ENCODE measurements around the gene MCRIP2. TPM values are rescaled to one million over a fixed set of nuclear protein-coding genes. Genes with fewer than 3 reads are reported as not detected.

The MCRIP2 gene
- total RNA-seq, 6 experiments from 2014 or later: 48.8 to 130 (median 76.7) TPM

GRCh38 chr16:651844-652243, 10.2 kb downstream of the MCRIP2 start:
- Histone ChIP-seq H3K27me3 (no peaks in the 10 kb centered on the region), H3K9me3 (no peaks in the 10 kb centered on the region), H3K27ac (no peak overlapping the region), H3K4me1 (peaks cover 0 to 17% (median 6%) of the 10 kb centered on the region in 4 donors), H3K4me3 (no peak overlapping the region), H3K36me3 (no peaks in the 10 kb centered on the region)
- DNase-seq (no peak), ATAC-seq (no peak)
- TF ChIP-seq POLR2A (IDR thresholded peaks at IDR 0.05): no peak
- TF ChIP-seq, protein P1, sequence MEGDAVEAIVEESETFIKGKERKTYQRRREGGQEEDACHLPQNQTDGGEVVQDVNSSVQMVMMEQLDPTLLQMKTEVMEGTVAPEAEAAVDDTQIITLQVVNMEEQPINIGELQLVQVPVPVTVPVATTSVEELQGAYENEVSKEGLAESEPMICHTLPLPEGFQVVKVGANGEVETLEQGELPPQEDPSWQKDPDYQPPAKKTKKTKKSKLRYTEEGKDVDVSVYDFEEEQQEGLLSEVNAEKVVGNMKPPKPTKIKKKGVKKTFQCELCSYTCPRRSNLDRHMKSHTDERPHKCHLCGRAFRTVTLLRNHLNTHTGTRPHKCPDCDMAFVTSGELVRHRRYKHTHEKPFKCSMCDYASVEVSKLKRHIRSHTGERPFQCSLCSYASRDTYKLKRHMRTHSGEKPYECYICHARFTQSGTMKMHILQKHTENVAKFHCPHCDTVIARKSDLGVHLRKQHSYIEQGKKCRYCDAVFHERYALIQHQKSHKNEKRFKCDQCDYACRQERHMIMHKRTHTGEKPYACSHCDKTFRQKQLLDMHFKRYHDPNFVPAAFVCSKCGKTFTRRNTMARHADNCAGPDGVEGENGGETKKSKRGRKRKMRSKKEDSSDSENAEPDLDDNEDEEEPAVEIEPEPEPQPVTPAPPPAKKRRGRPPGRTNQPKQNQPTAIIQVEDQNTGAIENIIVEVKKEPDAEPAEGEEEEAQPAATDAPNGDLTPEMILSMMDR (IDR thresholded peaks at IDR 0.05): no peak
- WGBS (ENCODE audit: insufficient coverage, low coverage, low lambda C conversion rate, missing lambda C conversion rate): no CpG with 5 or more reads among the region's 22 CpGs
- intact Hi-C loops (cut with DNase I): no loop called here

GRCh38 chr16:652454-653305, 11.1 kb downstream of the MCRIP2 start:
- H3K4me1 ChIP-seq: peaks cover 0 to 9% (median 1%) of the 10 kb centered on the region in 4 donors
- no peak overlapping the region for H3K27ac ChIP-seq
- no peaks in the 10 kb centered on the region for H3K27me3 ChIP-seq
- ATAC-seq: no peak
- no peaks in the 10 kb centered on the region for H3K9me3 ChIP-seq
- DNase-seq: no peak
- H3K36me3 ChIP-seq: no peaks in the 10 kb centered on the region
- 100% methylated on average over 3 of the region's 28 CpGs for WGBS (ENCODE audit: insufficient coverage, low coverage, low lambda C conversion rate, missing lambda C conversion rate)
- intact Hi-C loops (cut with DNase I): no loop called here
- H3K4me3 ChIP-seq: no peak overlapping the region
- TF ChIP-seq, protein P1 (IDR thresholded peaks at IDR 0.05): no peak
- no peak for TF ChIP-seq POLR2A (IDR thresholded peaks at IDR 0.05)

DNA sequence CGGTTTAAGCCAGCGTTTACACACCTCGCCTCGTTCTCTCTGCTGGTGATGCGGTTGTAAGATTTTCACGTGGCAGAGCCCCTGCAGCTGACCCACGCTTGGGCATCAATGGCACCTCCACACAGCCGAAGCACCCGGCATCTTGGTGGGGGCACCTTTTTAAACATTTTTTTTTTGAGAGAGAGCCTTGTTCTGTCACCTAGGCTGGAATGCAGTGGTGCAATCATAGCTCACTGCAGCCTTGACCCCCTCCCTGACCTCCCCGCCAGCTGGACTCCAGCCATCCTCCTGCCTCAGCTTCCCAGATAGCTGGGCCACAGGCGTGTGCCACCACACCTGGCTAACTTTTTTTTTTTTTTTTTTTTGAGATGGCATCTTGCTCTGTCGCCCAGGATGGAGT, 12.4 kb downstream of the MCRIP2 start:
- H3K36me3 ChIP-seq: no peaks in the 10 kb centered on the region

DNA sequence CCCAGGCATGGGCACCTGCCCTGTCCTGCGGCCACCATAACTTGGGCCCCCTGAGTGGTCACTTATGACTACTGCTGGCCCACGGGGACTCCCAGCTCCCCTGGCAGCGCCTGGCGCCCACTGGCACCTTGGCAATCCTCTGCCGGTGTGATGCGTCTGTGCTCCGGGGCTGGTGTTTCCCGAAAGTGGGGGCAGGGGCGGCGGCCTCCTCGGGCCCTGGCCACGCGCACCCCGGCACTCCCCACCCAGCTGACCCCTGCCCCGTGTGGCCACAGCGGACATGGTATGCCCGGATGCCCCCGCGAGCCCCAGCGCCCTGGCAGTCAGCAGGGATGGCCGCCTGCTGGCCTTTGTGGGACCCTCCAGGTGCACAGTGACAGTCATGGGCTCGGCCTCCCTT, 15.9 kb downstream of the MCRIP2 start:
- no peaks in the 10 kb centered on the region for H3K36me3 ChIP-seq
- H3K27ac ChIP-seq: no peak overlapping the region
- peaks cover 0 to 11% (median 0%) of the 10 kb centered on the region in 4 donors for H3K4me1 ChIP-seq
- no peak overlapping the region for H3K4me3 ChIP-seq
- ATAC-seq: no peak
- WGBS (ENCODE audit: insufficient coverage, low coverage, low lambda C conversion rate, missing lambda C conversion rate): no CpG with 5 or more reads among the region's 22 CpGs
- DNase-seq: no peak
- TF ChIP-seq, protein P1 (IDR thresholded peaks at IDR 0.05): no peak
- TF ChIP-seq POLR2A (IDR thresholded peaks at IDR 0.05): no peak
- no peaks in the 10 kb centered on the region for H3K9me3 ChIP-seq
- H3K27me3 ChIP-seq: no peaks in the 10 kb centered on the region
- intact Hi-C loops (cut with DNase I): no loop called here

More for the DNA sequence above, 12.4 kb downstream of the MCRIP2 start:
- DNase-seq (no peak), ATAC-seq (no peak)
- intact Hi-C loops (cut with DNase I): no loop called here
- no peak for TF ChIP-seq POLR2A (IDR thresholded peaks at IDR 0.05)
- TF ChIP-seq, protein P1 (IDR thresholded peaks at IDR 0.05): no peak
- no peaks in the 10 kb centered on the region for H3K27me3 ChIP-seq
- 50% methylated on average over 2 of the region's 12 CpGs for WGBS (ENCODE audit: insufficient coverage, low coverage, low lambda C conversion rate, missing lambda C conversion rate)
- no peak overlapping the region for H3K27ac ChIP-seq
- H3K4me3 ChIP-seq: no peak overlapping the region
- H3K4me1 ChIP-seq: peaks cover 0 to 6% (median 0%) of the 10 kb centered on the region in 4 donors
- H3K9me3 ChIP-seq: no peaks in the 10 kb centered on the region

Measured in right lobe of liver (tissue), 6 donors.